ENCODE measurements around the gene GPC5.

- no peak for TF ChIP-seq CTCF (IDR thresholded peaks at IDR 0.05; ENCODE audit: low read depth, low read length)
- TF ChIP-seq EZH2phosphoT487 (IDR thresholded peaks at IDR 0.05; ENCODE audit: low read depth): no peak
These were observed 2.2 kb downstream of the GPC5 start for GRCh38 chr13:91400671-91401070.

All from OCI-LY3 (cell line).